Panc1 (cell line): ENCODE data around the gene PDE4B. TPM values are rescaled to one million over a fixed set of nuclear protein-coding genes. Genes with fewer than 3 reads are reported as not detected.

ENCODE experiments used
- ATAC-seq: fragments of 200-7000 bp; cut with Tn5 transposase; 2 replicates; pipeline ENCODE4 v1.9.1; 2020; ENCODE audit warnings: mild to moderate bottlenecking, moderate library complexity
- BruUV-seq: library from RNA; stranded (reverse); fragments of 400-500 nt; replicated peaks from 2 replicates; lab custom pipeline; 2021; lab: Mats Ljungman, UMichigan
- CTCF ChIA-PET: fragments of 300-600 bp; sonication (Branson Sonifier 250); formaldehyde crosslinking; loops from one replicate; lab custom pipeline; 2022; ENCODE audit warnings: antibody characterized with exemption; lab: Charles Lee
- POLR2A ChIA-PET: fragments of 300-600 bp; sonication (Branson Sonifier 250); formaldehyde crosslinking; loops from one replicate; lab custom pipeline; 2022; ENCODE audit warnings: antibody characterized with exemption; lab: Charles Lee
- DNase-seq: peaks from one replicate; pipeline ENCODE4 v3.0.0-alpha.2; 2010; ENCODE audit warnings: low read depth, low spot score
- H3K27ac ChIP-seq: 2 replicates; pipeline ENCODE4 v1.5.1; 2011; ENCODE audit warnings: mild to moderate bottlenecking, low read length, inconsistent platforms
- H3K27me3 ChIP-seq: fragments of 200-500 bp; sonication (Bioruptor generic); 2 replicates; pipeline ENCODE4 v1.6.0; 2014; ENCODE audit warnings: low read length, inconsistent platforms; ENCODE audit not compliant: control insufficient read depth, insufficient read depth
- H3K36me3 ChIP-seq: fragments of 200-500 bp; sonication (Bioruptor generic); 2 replicates; pipeline ENCODE4 v1.5.1; 2014; ENCODE audit warnings: inconsistent platforms, mild to moderate bottlenecking, low read length, moderate library complexity; ENCODE audit not compliant: control insufficient read depth, insufficient read depth
- H3K4me1 ChIP-seq: 2 replicates; pipeline ENCODE4 v1.5.1; 2011; ENCODE audit warnings: inconsistent platforms, mild to moderate bottlenecking, low read length, moderate library complexity; ENCODE audit not compliant: control insufficient read depth, insufficient read depth
- H3K4me3 ChIP-seq, 2 experiments: 2 replicates each; pipeline ENCODE4 v1.5.1; 2011 to 2012; ENCODE audit warnings: low read depth in 2 of 2, low read length in 2 of 2, mild to moderate bottlenecking in 2 of 2, inconsistent platforms in 1 of 2, moderate library complexity in 1 of 2
- H3K9me3 ChIP-seq: fragments of 200-500 bp; sonication (Bioruptor generic); 2 replicates; pipeline ENCODE4 v1.5.1; 2014; ENCODE audit warnings: low read depth, mild to moderate bottlenecking, inconsistent platforms, low read length, moderate library complexity; ENCODE audit not compliant: control insufficient read depth, insufficient read depth
- POLR2AphosphoS5 ChIP-seq: IDR thresholded peaks from 2 replicates; pipeline ENCODE4 v1.6.1; 2012; ENCODE audit warnings: mild to moderate bottlenecking, low read depth, low read length, moderate library complexity
- SIN3A ChIP-seq: IDR thresholded peaks from 2 replicates; pipeline ENCODE4 v1.6.1; 2012; ENCODE audit warnings: low read depth, mild to moderate bottlenecking, low read length, moderate library complexity, borderline replicate concordance; ENCODE audit not compliant: insufficient read depth
- TCF7L2 ChIP-seq: IDR thresholded peaks from 2 replicates; pipeline ENCODE4 v1.6.1; 2011; ENCODE audit warnings: mild to moderate bottlenecking, low read depth, low read length, inconsistent platforms
- in situ Hi-C: cut with HindIII; loops from 2 replicates; pipeline ENCODE4 v1.10.0; 2016; ENCODE audit warnings: low sequenced_read_pairs, low pct_unique_long_range_greater_than_20kb
- intact Hi-C: fragments of 100-400 bp; cut with micrococcal nuclease; formaldehyde crosslinking; loops from one replicate; pipeline ENCODE4 v1.10.0; 2022; ENCODE audit not compliant: unreplicated experiment
- total RNA-seq: library from RNA; stranded (reverse); gene quantifications from one replicate; pipeline ENCODE4 v1.2.1, GENCODE V29; 2021; ENCODE audit not compliant: unreplicated experiment
- TF ChIP-seq, protein P1 (sequence below), 2 experiments: IDR thresholded peaks; 2 replicates each; pipeline ENCODE4 v1.6.1; 2011 to 2012; ENCODE audit warnings: low read depth in 2 of 2, control low read depth in 1 of 2, low read length in 1 of 2, mild to moderate bottlenecking in 1 of 2, moderate library complexity in 1 of 2; ENCODE audit not compliant: insufficient read depth in 1 of 2
- TF ChIP-seq, protein P2 (sequence below): fragments of 450-650 bp; IDR thresholded peaks from 2 replicates; pipeline ENCODE4 v1.5.1; 2017; ENCODE audit warnings: mild to moderate bottlenecking

The PDE4B gene
- total RNA-seq, 1 experiment from 2014 or later: 0.26 TPM

DNA sequence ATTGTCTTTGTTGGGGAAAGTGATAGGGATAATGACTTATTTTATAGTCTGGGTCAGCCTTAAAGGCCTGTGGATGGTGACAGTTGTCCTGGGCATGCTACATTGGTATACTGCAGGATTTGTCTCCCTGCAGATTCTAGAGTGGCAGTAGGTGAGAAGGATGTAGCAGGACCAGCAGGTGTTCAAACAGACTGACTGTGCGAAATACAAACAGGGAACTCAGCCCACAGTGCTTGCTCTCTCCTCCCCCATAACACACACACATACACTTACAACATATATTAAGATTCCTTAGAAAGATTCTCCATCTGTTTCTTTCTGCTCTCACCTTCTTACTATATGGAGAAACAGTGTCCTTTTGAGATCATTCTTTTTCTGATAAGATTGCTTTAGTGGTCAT, 6.9 kb downstream of the PDE4B start:
- POLR2A ChIA-PET: no interaction called here
- Histone ChIP-seq H3K4me3 (no peak overlapping the region), H3K36me3 (no peaks in the 10 kb centered on the region), H3K9me3 (no peaks in the 10 kb centered on the region), H3K27me3 (no peaks in the 10 kb centered on the region), H3K27ac (no peak overlapping the region), H3K4me1 (no peaks in the 10 kb centered on the region)
- DNase-seq (no peak), ATAC-seq (no peak)
- BruUV-seq: no TSS peak
- intact Hi-C loops: no loop called here
- CTCF ChIA-PET: no interaction called here
- in situ Hi-C loops: no loop called here
- no peak for TF ChIP-seq SIN3A
- no peak for TF ChIP-seq POLR2AphosphoS5
- no peak for TF ChIP-seq TCF7L2
- TF ChIP-seq, protein P1, sequence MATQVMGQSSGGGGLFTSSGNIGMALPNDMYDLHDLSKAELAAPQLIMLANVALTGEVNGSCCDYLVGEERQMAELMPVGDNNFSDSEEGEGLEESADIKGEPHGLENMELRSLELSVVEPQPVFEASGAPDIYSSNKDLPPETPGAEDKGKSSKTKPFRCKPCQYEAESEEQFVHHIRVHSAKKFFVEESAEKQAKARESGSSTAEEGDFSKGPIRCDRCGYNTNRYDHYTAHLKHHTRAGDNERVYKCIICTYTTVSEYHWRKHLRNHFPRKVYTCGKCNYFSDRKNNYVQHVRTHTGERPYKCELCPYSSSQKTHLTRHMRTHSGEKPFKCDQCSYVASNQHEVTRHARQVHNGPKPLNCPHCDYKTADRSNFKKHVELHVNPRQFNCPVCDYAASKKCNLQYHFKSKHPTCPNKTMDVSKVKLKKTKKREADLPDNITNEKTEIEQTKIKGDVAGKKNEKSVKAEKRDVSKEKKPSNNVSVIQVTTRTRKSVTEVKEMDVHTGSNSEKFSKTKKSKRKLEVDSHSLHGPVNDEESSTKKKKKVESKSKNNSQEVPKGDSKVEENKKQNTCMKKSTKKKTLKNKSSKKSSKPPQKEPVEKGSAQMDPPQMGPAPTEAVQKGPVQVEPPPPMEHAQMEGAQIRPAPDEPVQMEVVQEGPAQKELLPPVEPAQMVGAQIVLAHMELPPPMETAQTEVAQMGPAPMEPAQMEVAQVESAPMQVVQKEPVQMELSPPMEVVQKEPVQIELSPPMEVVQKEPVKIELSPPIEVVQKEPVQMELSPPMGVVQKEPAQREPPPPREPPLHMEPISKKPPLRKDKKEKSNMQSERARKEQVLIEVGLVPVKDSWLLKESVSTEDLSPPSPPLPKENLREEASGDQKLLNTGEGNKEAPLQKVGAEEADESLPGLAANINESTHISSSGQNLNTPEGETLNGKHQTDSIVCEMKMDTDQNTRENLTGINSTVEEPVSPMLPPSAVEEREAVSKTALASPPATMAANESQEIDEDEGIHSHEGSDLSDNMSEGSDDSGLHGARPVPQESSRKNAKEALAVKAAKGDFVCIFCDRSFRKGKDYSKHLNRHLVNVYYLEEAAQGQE (IDR thresholded peaks at IDR 0.05; ENCODE audit: insufficient read depth in 1 of 2, low read depth in 2 of 2, low read length in 1 of 2): no peak
- TF ChIP-seq, protein P2, sequence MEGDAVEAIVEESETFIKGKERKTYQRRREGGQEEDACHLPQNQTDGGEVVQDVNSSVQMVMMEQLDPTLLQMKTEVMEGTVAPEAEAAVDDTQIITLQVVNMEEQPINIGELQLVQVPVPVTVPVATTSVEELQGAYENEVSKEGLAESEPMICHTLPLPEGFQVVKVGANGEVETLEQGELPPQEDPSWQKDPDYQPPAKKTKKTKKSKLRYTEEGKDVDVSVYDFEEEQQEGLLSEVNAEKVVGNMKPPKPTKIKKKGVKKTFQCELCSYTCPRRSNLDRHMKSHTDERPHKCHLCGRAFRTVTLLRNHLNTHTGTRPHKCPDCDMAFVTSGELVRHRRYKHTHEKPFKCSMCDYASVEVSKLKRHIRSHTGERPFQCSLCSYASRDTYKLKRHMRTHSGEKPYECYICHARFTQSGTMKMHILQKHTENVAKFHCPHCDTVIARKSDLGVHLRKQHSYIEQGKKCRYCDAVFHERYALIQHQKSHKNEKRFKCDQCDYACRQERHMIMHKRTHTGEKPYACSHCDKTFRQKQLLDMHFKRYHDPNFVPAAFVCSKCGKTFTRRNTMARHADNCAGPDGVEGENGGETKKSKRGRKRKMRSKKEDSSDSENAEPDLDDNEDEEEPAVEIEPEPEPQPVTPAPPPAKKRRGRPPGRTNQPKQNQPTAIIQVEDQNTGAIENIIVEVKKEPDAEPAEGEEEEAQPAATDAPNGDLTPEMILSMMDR: no peak

DNA sequence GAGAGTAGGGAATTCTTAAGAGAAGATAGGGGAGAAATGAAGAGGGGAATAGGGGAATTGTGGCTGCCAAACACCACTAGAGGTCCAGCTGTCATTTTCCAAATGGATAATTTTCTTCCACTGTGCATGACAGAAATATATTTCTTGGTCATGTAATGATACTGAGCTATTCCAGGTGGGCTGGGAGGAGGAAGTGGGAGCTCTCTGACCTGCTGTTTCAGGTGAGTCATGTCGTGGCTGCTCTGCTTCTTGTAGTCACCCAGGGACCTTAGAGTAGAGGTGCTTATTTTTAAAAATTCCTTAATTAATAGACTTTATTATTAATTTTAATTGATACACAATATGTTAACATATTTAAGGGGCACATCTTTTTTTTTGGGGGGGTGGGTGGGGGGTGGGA, 11.9 kb downstream of the PDE4B start:
- Histone ChIP-seq H3K27me3 (no peaks in the 10 kb centered on the region), H3K4me3 (no peak overlapping the region), H3K27ac (no peak overlapping the region), H3K9me3 (no peaks in the 10 kb centered on the region), H3K4me1 (no peaks in the 10 kb centered on the region), H3K36me3 (no peaks in the 10 kb centered on the region)
- in situ Hi-C loops: no loop called here
- ATAC-seq (no peak), DNase-seq (no peak)
- intact Hi-C loops: no loop called here
- ChIA-PET CTCF (no interaction called here), POLR2A (no interaction called here)
- no TSS peak for BruUV-seq
- TF ChIP-seq, protein P2: no peak
- TF ChIP-seq, protein P1 (IDR thresholded peaks at IDR 0.05; ENCODE audit: insufficient read depth in 1 of 2, low read depth in 2 of 2, low read length in 1 of 2): no peak
- TF ChIP-seq SIN3A (no peak), POLR2AphosphoS5 (no peak), TCF7L2 (no peak)
